ENCODE measurements around the gene CDCA3. TPM values are rescaled to one million over a fixed set of nuclear protein-coding genes. Genes with fewer than 3 reads are reported as not detected.
"Not testable (repeated sequence)": the region's sequence is repeated elsewhere in the genome, so short reads cannot be mapped to it uniquely, and the experiment has no call there.

CDCA3 gene
- total and polyA plus RNA-seq, 3 experiments from 2014 or later = 0.68 to 37.6 (median 35.9) TPM

DNA sequence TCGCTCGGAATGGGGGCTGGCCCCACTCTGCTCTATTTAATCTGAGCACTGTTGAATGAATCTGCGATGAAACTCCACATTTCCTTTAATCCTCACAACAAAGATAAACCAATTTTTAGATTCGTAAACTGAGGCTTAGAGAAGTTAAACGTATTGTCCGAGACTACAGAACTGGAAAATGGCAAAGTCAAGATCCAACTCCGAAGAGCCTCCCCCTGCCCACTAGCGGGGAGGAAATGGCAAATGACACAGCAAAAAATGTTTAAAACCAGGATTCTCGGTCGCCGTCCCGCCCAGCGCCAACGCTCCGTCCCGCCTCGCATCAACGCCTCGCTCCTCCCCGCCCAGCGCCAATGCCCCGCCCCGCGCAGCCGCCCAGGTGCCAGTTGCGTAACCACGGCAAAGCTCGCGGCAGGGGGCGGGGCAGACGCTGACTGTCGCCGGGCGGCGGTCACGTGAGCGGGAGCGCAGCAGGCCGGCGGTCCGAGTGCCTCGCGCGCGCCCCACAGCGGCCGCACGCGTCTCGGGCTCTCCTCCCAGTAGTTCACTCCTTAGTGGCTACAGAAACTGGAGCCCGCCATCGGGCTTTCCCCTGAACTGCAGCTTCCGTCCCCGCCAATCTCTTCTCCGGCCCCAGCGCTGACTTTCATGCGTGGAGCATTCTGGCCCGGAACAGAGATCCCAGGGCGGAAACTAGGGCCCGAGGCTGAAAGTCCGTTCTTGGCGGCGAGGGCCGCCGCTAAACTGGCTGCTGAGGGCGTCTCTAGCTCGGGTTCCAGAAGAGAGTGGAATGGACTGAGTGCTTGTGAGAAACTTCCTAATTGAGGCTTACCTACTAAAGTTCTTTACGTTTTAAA, 39.9 kb upstream of the CDCA3 start:
- Mint-ChIP-seq H3K9me3 (no peaks in the 10 kb centered on the region), H3K4me3 (peak overlapping the region; percentile 81 to 93 (median 84)), H3K36me3 (no peaks in the 10 kb centered on the region), H3K27me3 (peaks cover 0 to 3% of the 10 kb centered on the region in 2 donors), H3K4me1 (peaks cover 12 to 19% (median 12%) of the 10 kb centered on the region in 3 donors), H3K27ac (peak overlapping the region; percentile 89 to 98 (median 94))
- H3K4me1 ChIP-seq (ENCODE audit: insufficient read depth, low read length) = peaks cover 12% of the 10 kb centered on the region
- peak overlapping the region; percentile 95 for H3K4me3 ChIP-seq (ENCODE audit: low read length)
- no peaks in the 10 kb centered on the region for H3K36me3 ChIP-seq (ENCODE audit: insufficient read depth, low read length)
- H3K27me3 ChIP-seq (ENCODE audit: insufficient read depth, low read length, poor library complexity, severe bottlenecking) = no peaks in the 10 kb centered on the region
- H3K9me3 ChIP-seq (ENCODE audit: low read length) = no peaks in the 10 kb centered on the region
- peak overlapping the region; percentile 92 for H3K27ac ChIP-seq (ENCODE audit: low read depth, low read length)
- ChIA-PET POLR2A (interaction anchor here (0.6 to 2.4 kb wide), 13 partner anchors 12 to 257 kb away, joined by 3 to 34 read pairs (median 5); partner anchors contain the start of genes C12orf57, CDCA3, COPS7A and ENO2), CTCF (interaction anchor here (0.6 to 2.4 kb wide), 39 partner anchors 9 to 358 kb away, joined by 3 to 135 read pairs (median 5); partner anchors contain the start of genes C12orf57, CDCA3, ENO2 and LPCAT3)
- peak; percentile 97 to 100 (median 99) for DNase-seq

DNA sequence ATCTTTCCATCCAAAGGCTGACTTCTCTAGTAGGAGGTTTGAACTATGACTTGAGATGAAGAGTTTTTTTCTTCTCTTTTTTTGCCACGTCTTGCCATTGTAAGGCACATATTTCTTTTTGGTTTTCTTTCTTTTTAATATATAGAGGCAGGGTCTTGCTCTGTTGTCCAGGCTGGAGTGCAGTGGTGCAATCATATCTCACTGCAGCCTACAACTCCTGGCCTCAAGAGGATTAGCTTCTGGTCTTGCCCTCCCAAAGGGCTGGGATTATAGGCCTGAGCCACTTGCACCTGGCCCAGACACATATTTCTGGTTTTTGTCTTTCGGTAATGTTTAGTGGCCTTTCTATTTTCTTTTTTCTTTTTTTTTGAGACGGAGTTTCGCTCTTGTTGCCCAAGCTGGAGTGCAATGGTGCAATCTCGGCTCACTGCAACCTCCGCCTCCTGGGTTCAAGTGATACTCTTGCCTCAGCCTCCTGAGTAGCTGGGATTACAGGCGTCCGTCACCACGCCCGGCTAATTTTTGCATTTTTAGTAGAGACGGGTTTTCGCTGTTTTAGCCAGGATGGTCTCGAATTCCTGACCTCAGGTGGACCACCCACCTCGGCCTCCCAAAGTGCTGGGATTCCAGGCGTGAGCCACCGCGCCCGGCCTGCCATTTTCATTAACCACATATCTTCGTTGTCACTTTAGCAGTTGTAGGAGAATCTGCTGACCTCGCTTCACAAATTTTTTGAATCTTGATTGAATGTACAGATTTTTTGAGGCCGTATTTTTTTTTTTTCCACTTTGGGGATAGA, 38.9 kb upstream of the CDCA3 start:
- H3K36me3 ChIP-seq (ENCODE audit: insufficient read depth, low read length); H3K36me3 Mint-ChIP-seq; POLR2A ChIA-PET; H3K9me3 ChIP-seq (ENCODE audit: low read length); DNase-seq; H3K9me3 Mint-ChIP-seq; H3K27me3 Mint-ChIP-seq; H3K27me3 ChIP-seq (ENCODE audit: insufficient read depth, low read length, poor library complexity, severe bottlenecking); H3K4me3 ChIP-seq (ENCODE audit: low read length): not testable (repeated sequence)
- H3K27ac ChIP-seq (ENCODE audit: low read depth, low read length) = peak overlapping the region; percentile 78
- Mint-ChIP-seq H3K4me3 (peak overlapping the region in 6 of 7 donors; percentile 81 to 93 (median 85)), H3K4me1 (peaks cover 12 to 19% (median 12%) of the 10 kb centered on the region in 3 donors), H3K27ac (peak overlapping the region in 5 of 8 donors; percentile 75 to 98 (median 93))
- peaks cover 12% of the 10 kb centered on the region for H3K4me1 ChIP-seq (ENCODE audit: insufficient read depth, low read length)
- CTCF ChIA-PET = interaction anchor here (0.9 kb wide), 1 partner anchor 16 kb away, joined by 4 read pairs; the partner anchor contains the start of gene SPSB2

DNA sequence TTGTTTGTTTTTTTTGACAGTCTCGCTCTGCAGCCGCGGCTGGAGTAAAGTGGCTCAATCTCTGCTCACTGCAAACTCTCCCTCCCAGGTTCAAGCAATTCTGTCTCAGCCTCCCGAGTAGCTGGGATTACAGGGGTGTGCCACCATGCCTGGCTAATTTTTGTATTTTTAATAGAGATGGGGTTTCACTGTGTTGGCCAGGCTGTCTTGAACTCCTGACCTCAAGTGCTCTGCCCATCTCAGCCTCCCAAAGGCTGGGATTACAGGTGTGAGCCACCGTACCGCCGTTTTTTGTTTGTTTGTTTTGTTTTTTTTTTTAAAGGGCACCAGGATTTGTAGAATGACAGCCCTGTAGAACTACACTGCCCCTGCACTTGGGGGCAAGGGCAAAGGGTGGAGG, 37.7 kb upstream of the CDCA3 start:
- H3K4me3 ChIP-seq (ENCODE audit: low read length); H3K4me3 Mint-ChIP-seq; H3K27ac ChIP-seq (ENCODE audit: low read depth, low read length); H3K27me3 Mint-ChIP-seq; H3K9me3 ChIP-seq (ENCODE audit: low read length); H3K9me3 Mint-ChIP-seq; CTCF ChIA-PET; POLR2A ChIA-PET; H3K36me3 ChIP-seq (ENCODE audit: insufficient read depth, low read length); DNase-seq; H3K27me3 ChIP-seq (ENCODE audit: insufficient read depth, low read length, poor library complexity, severe bottlenecking): not testable (repeated sequence)
- H3K36me3 Mint-ChIP-seq = peaks cover 0 to 16% (median 2%) of the 10 kb centered on the region in 3 donors
- H3K4me1 Mint-ChIP-seq = peaks cover 12 to 19% (median 12%) of the 10 kb centered on the region in 3 donors
- peak overlapping the region in 2 of 8 donors; percentile 36 to 57 for H3K27ac Mint-ChIP-seq
- peaks cover 12% of the 10 kb centered on the region for H3K4me1 ChIP-seq (ENCODE audit: insufficient read depth, low read length)

GRCh38 chr12:6888360-6888759, 37.3 kb upstream of the CDCA3 start:
- H3K9me3 Mint-ChIP-seq = no peaks in the 10 kb centered on the region
- H3K4me1 Mint-ChIP-seq = peaks cover 12 to 19% (median 12%) of the 10 kb centered on the region in 3 donors
- DNase-seq = no peak
- Histone ChIP-seq H3K4me3 (ENCODE audit: low read length) (no peak overlapping the region), H3K4me1 (ENCODE audit: insufficient read depth, low read length) (peaks cover 12% of the 10 kb centered on the region), H3K27me3 (ENCODE audit: insufficient read depth, low read length, poor library complexity, severe bottlenecking) (no peaks in the 10 kb centered on the region), H3K36me3 (ENCODE audit: insufficient read depth, low read length) (no peaks in the 10 kb centered on the region), H3K27ac (ENCODE audit: low read depth, low read length) (no peak overlapping the region), H3K9me3 (ENCODE audit: low read length) (no peaks in the 10 kb centered on the region)
- peaks cover 0 to 19% (median 2%) of the 10 kb centered on the region in 3 donors for H3K36me3 Mint-ChIP-seq
- H3K27me3 Mint-ChIP-seq = no peaks in the 10 kb centered on the region
- CTCF ChIA-PET = no interaction called here
- peak overlapping the region in 2 of 7 donors; percentile 27 to 52 for H3K4me3 Mint-ChIP-seq
- H3K27ac Mint-ChIP-seq = peak overlapping the region in 1 of 8 donors; percentile 36
- POLR2A ChIA-PET = no interaction called here

GRCh38 chr12:6887460-6887859, 36.4 kb upstream of the CDCA3 start:
- H3K36me3 ChIP-seq (ENCODE audit: insufficient read depth, low read length) = no peaks in the 10 kb centered on the region
- Mint-ChIP-seq H3K27ac (peak overlapping the region in 1 of 8 donors; percentile 21), H3K27me3 (no peaks in the 10 kb centered on the region), H3K4me1 (peaks cover 12 to 17% (median 12%) of the 10 kb centered on the region in 3 donors), H3K36me3 (peaks cover 0 to 20% (median 2%) of the 10 kb centered on the region in 3 donors), H3K4me3 (no peak overlapping the region), H3K9me3 (no peaks in the 10 kb centered on the region)
- peaks cover 12% of the 10 kb centered on the region for H3K4me1 ChIP-seq (ENCODE audit: insufficient read depth, low read length)
- ChIA-PET CTCF (no interaction called here), POLR2A (no interaction called here)
- H3K27ac ChIP-seq (ENCODE audit: low read depth, low read length) = no peak overlapping the region
- no peaks in the 10 kb centered on the region for H3K9me3 ChIP-seq (ENCODE audit: low read length)
- DNase-seq = no peak
- no peaks in the 10 kb centered on the region for H3K27me3 ChIP-seq (ENCODE audit: insufficient read depth, low read length, poor library complexity, severe bottlenecking)
- H3K4me3 ChIP-seq (ENCODE audit: low read length) = no peak overlapping the region

DNA sequence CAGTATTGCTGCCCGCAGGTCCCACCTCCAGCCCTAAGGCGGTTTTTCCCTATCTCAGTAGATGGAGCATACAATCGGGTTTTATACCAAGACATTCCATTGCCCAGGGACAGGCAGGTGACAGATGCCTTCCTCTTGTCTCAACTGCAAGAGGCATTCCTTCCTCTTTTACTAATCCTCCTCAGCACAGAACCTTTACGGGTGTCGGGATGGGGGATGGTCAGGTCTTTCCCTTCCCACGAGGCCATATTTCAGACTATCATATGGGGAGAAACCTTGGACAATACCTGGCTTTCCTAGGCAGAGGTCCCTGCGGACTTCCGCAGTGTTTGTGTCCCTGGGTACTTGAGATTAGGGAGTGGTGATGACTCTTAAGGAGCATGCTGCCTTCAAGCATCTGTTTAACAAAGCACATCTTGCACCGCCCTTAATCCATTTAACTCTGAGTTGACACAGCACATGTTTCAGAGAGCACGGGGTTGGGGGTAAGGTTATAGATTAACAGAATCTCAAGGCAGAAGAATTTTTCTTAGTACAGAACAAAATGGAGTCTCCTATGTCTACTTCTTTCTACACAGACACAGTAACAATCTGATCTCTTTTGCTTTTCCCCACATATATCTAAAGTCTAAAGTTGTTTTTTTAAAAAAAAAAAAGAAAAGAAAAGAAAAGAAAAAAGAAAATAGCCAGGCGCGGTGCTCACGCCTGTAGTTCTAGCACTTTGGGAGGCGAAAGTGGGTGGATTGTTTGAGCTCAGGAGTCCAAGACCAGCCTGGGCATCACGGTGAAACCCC, 35.3 kb upstream of the CDCA3 start:
- H3K4me1 ChIP-seq (ENCODE audit: insufficient read depth, low read length); H3K4me3 ChIP-seq (ENCODE audit: low read length); H3K27ac ChIP-seq (ENCODE audit: low read depth, low read length); H3K9me3 Mint-ChIP-seq; DNase-seq; H3K36me3 ChIP-seq (ENCODE audit: insufficient read depth, low read length); CTCF ChIA-PET; H3K4me3 Mint-ChIP-seq; H3K27me3 ChIP-seq (ENCODE audit: insufficient read depth, low read length, poor library complexity, severe bottlenecking); H3K27me3 Mint-ChIP-seq; POLR2A ChIA-PET; H3K9me3 ChIP-seq (ENCODE audit: low read length): not testable (repeated sequence)
- Mint-ChIP-seq H3K4me1 (peaks cover 9 to 11% (median 9%) of the 10 kb centered on the region in 3 donors), H3K36me3 (peaks cover 0 to 23% (median 4%) of the 10 kb centered on the region in 3 donors), H3K27ac (peak overlapping the region in 1 of 8 donors; percentile 54)

GRCh38 chr12:6884539-6884938, 33.5 kb upstream of the CDCA3 start:
- Histone ChIP-seq H3K4me1 (ENCODE audit: insufficient read depth, low read length) (no peaks in the 10 kb centered on the region), H3K27ac (ENCODE audit: low read depth, low read length) (no peak overlapping the region), H3K27me3 (ENCODE audit: insufficient read depth, low read length, poor library complexity, severe bottlenecking) (no peaks in the 10 kb centered on the region), H3K4me3 (ENCODE audit: low read length) (no peak overlapping the region), H3K9me3 (ENCODE audit: low read length) (no peaks in the 10 kb centered on the region), H3K36me3 (ENCODE audit: insufficient read depth, low read length) (no peaks in the 10 kb centered on the region)
- ChIA-PET CTCF (interaction anchor here (0.9 kb wide), 1 partner anchor 14 kb away, joined by 3 read pairs; no protein-coding TSS in a partner anchor), POLR2A (interaction anchor here (0.5 kb wide), 1 partner anchor 260 kb away, joined by 3 read pairs; no protein-coding TSS in a partner anchor)
- DNase-seq = no peak
- peaks cover 0 to 23% (median 4%) of the 10 kb centered on the region in 3 donors for H3K36me3 Mint-ChIP-seq
- H3K27ac Mint-ChIP-seq = no peak overlapping the region
- H3K27me3 Mint-ChIP-seq = no peaks in the 10 kb centered on the region
- H3K9me3 Mint-ChIP-seq = no peaks in the 10 kb centered on the region
- H3K4me1 Mint-ChIP-seq = no peaks in the 10 kb centered on the region
- H3K4me3 Mint-ChIP-seq = no peak overlapping the region

Data from CD8-positive, alpha-beta memory T cell (primary cell).